HepG2 (cell line): ENCODE measurements around the gene POSTN. TPM values are rescaled to one million over a fixed set of nuclear protein-coding genes. Genes with fewer than 3 reads are reported as not detected.

Source experiments
- ATAC-seq: fragments of 200-7000 bp; cut with Tn5 transposase; 3 replicates; pipeline ENCODE4 v1.9.1; 2020; ENCODE audit warnings: mild to moderate bottlenecking, moderate library complexity
- BruUV-seq: library from RNA; stranded (reverse); fragments of 400-500 nt; replicated peaks from 2 replicates; lab custom pipeline; 2021; lab: Mats Ljungman, UMichigan
- CTCF ChIA-PET: fragments of 300-600 bp; formaldehyde crosslinking; extraction: SDS; loops from one replicate; lab custom pipeline; 2021; ENCODE audit warnings: low total read pairs, inconsistent platforms, low intra/inter-chr PET ratio; lab: Yijun Ruan, JAX
- POLR2A ChIA-PET: fragments of 350-600 bp; sonication (Branson Sonifier 250); formaldehyde crosslinking; loops from one replicate; lab custom pipeline; 2020; ENCODE audit warnings: antibody characterized with exemption, inconsistent platforms; lab: Yijun Ruan, JAX
- DNase-seq: peaks from one replicate; pipeline ENCODE4 v3.0.0-alpha.2; 2015; ENCODE audit warnings: low spot score
- FAIRE-seq: peaks from 3 replicates; lab custom pipeline; 2011; peaks lifted over from hg19 to GRCh38; lab: Jason Lieb, UNC
- H2AFZ ChIP-seq: one replicate; pipeline ENCODE4 v1.6.1; 2011; ENCODE audit warnings: low read length, inconsistent platforms
- H3K27ac ChIP-seq: fragments of 300-600 bp; 3 replicates; pipeline ENCODE4 v1.8.0; 2011; ENCODE audit warnings: mixed run types, mild to moderate bottlenecking, mixed read lengths, low read length, inconsistent platforms; ENCODE audit not compliant: insufficient read depth; ENCODE audit errors: extremely low read length
- H3K27me3 ChIP-seq, 2 experiments: fragments of 200-600 bp in 1 of 2; 2 replicates in 1 of 2; 3 replicates in 1 of 2; pipeline versions ENCODE4 v1.6.0 to v1.8.0; 2011; ENCODE audit warnings: low read length in 2 of 2, mild to moderate bottlenecking in 2 of 2, moderate library complexity in 2 of 2, inconsistent platforms in 1 of 2; ENCODE audit not compliant: insufficient read depth in 2 of 2, control insufficient read depth in 1 of 2
- H3K36me3 ChIP-seq, 2 experiments: fragments of 200-600 bp in 1 of 2; replicated peaks in 1 of 2; 2 replicates in 1 of 2; 3 replicates in 1 of 2; pipeline versions ENCODE4 v1.5.1 to v1.8.0; 2011; ENCODE audit warnings: low read length in 2 of 2, inconsistent platforms in 1 of 2; ENCODE audit not compliant: insufficient read depth in 2 of 2, control insufficient read depth in 1 of 2
- H3K4me1 ChIP-seq: 2 replicates; pipeline ENCODE4 v1.5.1; 2012; ENCODE audit warnings: low read length, inconsistent platforms; ENCODE audit not compliant: insufficient read depth
- H3K4me2 ChIP-seq: 2 replicates; pipeline ENCODE4 v1.6.0; 2011; ENCODE audit warnings: low read depth, low read length, inconsistent platforms
- H3K4me3 ChIP-seq, 3 experiments: fragments of 200-600 bp in 1 of 3; sonication (generic), shearing (Covaris generic) in 1 of 3; replicated peaks in 1 of 3; 2 replicates each; pipeline ENCODE4 v1.5.1; 2011 to 2016; ENCODE audit warnings: low read length in 3 of 3, inconsistent platforms in 2 of 3, low read depth in 2 of 3, mild to moderate bottlenecking in 2 of 3, control low read depth in 1 of 3, mixed read lengths in 1 of 3; ENCODE audit not compliant: insufficient read depth in 1 of 3
- H3K79me2 ChIP-seq: one replicate; pipeline ENCODE4 v1.6.1; 2011; ENCODE audit warnings: low read length, inconsistent platforms; ENCODE audit not compliant: insufficient read depth
- H3K9ac ChIP-seq: 2 replicates; pipeline ENCODE4 v1.6.0; 2011; ENCODE audit warnings: mild to moderate bottlenecking, low read depth, low read length, inconsistent platforms; ENCODE audit not compliant: insufficient read depth
- H3K9me3 ChIP-seq: 2 replicates; pipeline ENCODE4 v1.5.1; 2012; ENCODE audit warnings: mild to moderate bottlenecking, low read length
- H4K20me1 ChIP-seq: 2 replicates; pipeline ENCODE4 v1.6.0; 2011; ENCODE audit warnings: inconsistent platforms, mild to moderate bottlenecking, low read length, moderate library complexity; ENCODE audit not compliant: insufficient read depth
- EHMT2 ChIP-seq: fragments of 200-600 bp; sonication (generic); IDR thresholded peaks from 2 replicates; pipeline ENCODE4 v1.7.0; 2017; ENCODE audit warnings: antibody characterized with exemption, low read depth, low read length, borderline replicate concordance
- GTF3A ChIP-seq: sonication (generic); formaldehyde crosslinking; conservative IDR thresholded peaks from 2 replicates; pipeline ENCODE4 v1.4.0; 2020; ENCODE audit warnings: mild to moderate bottlenecking, missing genetic modification reagents
- MAFK ChIP-seq, 2 experiments: IDR thresholded peaks in 1 of 2; conservative IDR thresholded peaks in 1 of 2; 2 replicates each; pipeline ENCODE4 v1.6.1; 2011; ENCODE audit warnings: improper control_type of control experiment in 2 of 2, low read length in 2 of 2
- POLR2G ChIP-seq: fragments of 200-400 bp; formaldehyde crosslinking; IDR thresholded peaks from 2 replicates; pipeline ENCODE4 v1.6.1; 2018; ENCODE audit warnings: mild to moderate bottlenecking, low read depth, low read length, moderate library complexity
- RFX5 ChIP-seq: IDR thresholded peaks from 2 replicates; pipeline ENCODE4 v1.6.1; 2011; ENCODE audit warnings: low read depth, low read length, improper control_type of control experiment
- SOX6 ChIP-seq, 2 experiments: fragments of 450-650 bp in 1 of 2; sonication (generic) in 1 of 2; formaldehyde crosslinking in 1 of 2; IDR thresholded peaks; 2 replicates each; pipeline versions ENCODE4 v1.4.0 to v1.6.1; 2017 to 2020; ENCODE audit warnings: antibody characterized with exemption in 1 of 2, mild to moderate bottlenecking in 1 of 2, missing genetic modification reagents in 1 of 2
- WGBS: methylation state at CpG from one replicate; pipeline ENCODE4 v1.1.6; 2017; ENCODE audit warnings: low lambda C conversion rate; 5-methylcytosine and 5-hydroxymethylcytosine counted together
- in situ Hi-C: cut with HindIII; loops from 2 replicates; pipeline ENCODE4 v1.10.0; 2017; ENCODE audit warnings: low pct_unique_long_range_greater_than_20kb; ENCODE audit not compliant: extremely low pct_ligation_motif_present
- intact Hi-C: fragments of 100-400 bp; cut with micrococcal nuclease; formaldehyde crosslinking; loops from one replicate; pipeline ENCODE4 v1.10.0; 2022; ENCODE audit not compliant: unreplicated experiment
- polyA plus RNA-seq, 8 experiments: library from polyadenylated mRNA; depleted of rRNA in 3 of 8; stranded (reverse) in 7 of 8; unstranded in 1 of 8; fragments of >200 nt; fragmentation: Illumina TruSeq in 4 of 8; extraction: Trizol in 4 of 8; gene quantifications; 2 replicates each; pipeline versions ENCODE4 v1.2.1 to v1.2.3, GENCODE V29; 2011 to 2016; ENCODE audit warnings: low read depth in 4 of 8, missing spikeins in 1 of 8, mixed read lengths in 1 of 8; ENCODE audit not compliant: insufficient read depth in 1 of 8
- total RNA-seq, 5 experiments: library from RNA; depleted of rRNA; stranded (reverse); fragments of >200 nt; fragmentation: Illumina TruSeq; extraction: Trizol; gene quantifications; 2 replicates each; pipeline ENCODE4 v1.2.3, GENCODE V29; 2016; ENCODE audit warnings: low read depth in 1 of 5

Gene POSTN
- total and polyA plus RNA-seq, 2 of the 13 experiments (the other 11 are each of a cell fraction or from before 2014, with no cell fraction given) = not detected

DNA sequence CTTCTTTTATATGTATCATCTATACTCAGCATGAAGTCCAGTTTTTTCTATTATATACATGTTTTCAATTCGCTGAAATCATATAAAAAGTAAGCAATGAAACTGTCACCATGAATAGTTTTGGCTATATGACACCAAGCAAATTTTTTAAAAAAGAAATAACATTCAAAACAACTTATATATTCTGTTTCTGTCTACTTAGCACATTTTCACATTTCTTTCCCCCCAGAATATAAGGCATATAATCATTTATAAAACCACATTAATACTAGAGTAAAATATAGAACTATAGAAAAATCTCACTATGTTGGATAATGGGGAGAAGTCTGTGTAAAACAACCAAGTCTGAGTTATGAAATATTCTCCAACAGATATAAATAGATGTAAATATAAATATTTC lies 33.1 kb downstream of the POSTN start:
- Histone ChIP-seq H3K9ac (no peak overlapping the region), H3K27ac (no peak overlapping the region), H3K4me1 (no peaks in the 10 kb centered on the region), H4K20me1 (no peaks in the 10 kb centered on the region), H3K27me3 (no peaks in the 10 kb centered on the region), H3K79me2 (no peaks in the 10 kb centered on the region), H3K4me3 (no peak overlapping the region), H3K9me3 (no peaks in the 10 kb centered on the region), H3K36me3 (no peaks in the 10 kb centered on the region), H2AFZ (no peak overlapping the region), H3K4me2 (no peak overlapping the region)
- FAIRE-seq (no peak), DNase-seq (no peak), ATAC-seq (no peak)
- in situ Hi-C loops (no loop called here), intact Hi-C loops (no loop called here)
- 0% methylated on average over 1 of the region's 1 CpG for WGBS
- CTCF ChIA-PET = no interaction called here
- TF ChIP-seq EHMT2 = no peak
- TF ChIP-seq MAFK (conservative IDR thresholded peaks at IDR 0.05 in 1 of 2, IDR thresholded peaks at IDR 0.05 in 1 of 2; ENCODE audit: low read length in 2 of 2) = peak; percentile 11 to 50; a peak in 2 of 4 replicates
- no TSS peak for BruUV-seq
- POLR2A ChIA-PET = no interaction called here

DNA sequence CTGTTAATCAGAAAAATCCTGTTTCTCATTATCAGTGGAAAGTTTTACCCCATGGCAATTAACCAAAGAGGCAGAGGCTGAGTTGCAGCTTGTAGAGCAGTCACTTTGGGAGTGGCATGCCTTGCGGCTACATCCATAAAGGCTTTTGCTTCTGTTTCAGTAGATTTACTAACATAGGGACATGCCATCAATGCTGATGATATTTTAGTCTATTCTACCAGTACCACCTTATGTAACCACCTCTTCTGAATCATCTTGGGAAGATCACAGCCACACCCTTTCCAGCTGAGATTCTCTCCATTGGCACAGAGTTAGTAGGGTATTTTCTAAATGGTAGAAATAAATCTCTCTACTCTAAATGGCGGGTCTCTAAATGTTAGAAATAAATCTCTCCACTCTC lies 37.5 kb downstream of the POSTN start:
- no peaks in the 10 kb centered on the region for H4K20me1 ChIP-seq
- in situ Hi-C loops = no loop called here
- H3K27me3 ChIP-seq = no peaks in the 10 kb centered on the region
- intact Hi-C loops = no loop called here
- H3K27ac ChIP-seq = no peak overlapping the region
- no peak overlapping the region for H3K9ac ChIP-seq
- BruUV-seq = no TSS peak
- POLR2A ChIA-PET = no interaction called here
- H3K36me3 ChIP-seq = no peaks in the 10 kb centered on the region
- no peak overlapping the region for H3K4me2 ChIP-seq
- DNase-seq = no peak
- no peaks in the 10 kb centered on the region; the same call in 1 of the 2 replicates for H3K9me3 ChIP-seq
- H3K79me2 ChIP-seq = no peaks in the 10 kb centered on the region
- CTCF ChIA-PET = no interaction called here
- H3K4me1 ChIP-seq = no peaks in the 10 kb centered on the region
- ATAC-seq = no peak
- 0% methylated on average over 1 of the region's 2 CpGs for WGBS
- no peak for FAIRE-seq
- TF ChIP-seq POLR2G = no peak
- TF ChIP-seq SOX6 (IDR thresholded peaks at IDR 0.05) = no peak
- TF ChIP-seq SOX6 (CRISPR knock-in tag; IDR thresholded peaks at IDR 0.05) = no peak
- TF ChIP-seq RFX5 = no peak
- no peak for TF ChIP-seq GTF3A (CRISPR knock-in tag)
- no peak overlapping the region for H3K4me3 ChIP-seq
- no peak overlapping the region for H2AFZ ChIP-seq
